Vagina (tissue), 2 donors: ENCODE data around the gene UBTD1.

Experiments used
- CTCF ChIP-seq, 3 experiments: fragments of 450-650 bp in 2 of 3; fragments of 200-600 bp in 1 of 3; sonication (generic) in 1 of 3; IDR thresholded peaks; one replicate each; pipeline ENCODE4 v1.5.1; 2017 to 2019; ENCODE audit warnings: antibody characterized with exemption in 3 of 3, mild to moderate bottlenecking in 2 of 3, moderate library complexity in 2 of 3
- POLR2A ChIP-seq, 2 donors: fragments of 450-650 bp; IDR thresholded peaks; one replicate each; pipeline ENCODE4 v1.6.1; 2017; ENCODE audit warnings: antibody characterized with exemption in 2 of 2, mild to moderate bottlenecking in 2 of 2, moderate library complexity in 2 of 2
- POLR2AphosphoS5 ChIP-seq, 2 donors: sonication (generic); formaldehyde crosslinking; IDR thresholded peaks; one replicate each; pipeline ENCODE4 v1.9.0; 2017; ENCODE audit warnings: antibody characterized with exemption in 2 of 2, mild to moderate bottlenecking in 2 of 2, low read depth in 1 of 2; ENCODE audit not compliant: insufficient read depth in 1 of 2

GRCh38 chr10:97525086-97525485 lies 26.4 kb downstream of the UBTD1 start:
- TF ChIP-seq POLR2A (IDR thresholded peaks at IDR 0.05) (no peak), CTCF (IDR thresholded peaks at IDR 0.05) (no peak), POLR2AphosphoS5 (IDR thresholded peaks at IDR 0.05; ENCODE audit: insufficient read depth in 1 of 2, low read depth in 1 of 2) (no peak)
